HFFc6 (cell line): ENCODE results near the gene MKKS. TPM values are rescaled to one million over a fixed set of nuclear protein-coding genes. Genes with fewer than 3 reads are reported as not detected.

Source experiments
- DNase-seq: peaks from one replicate; pipeline ENCODE4 v3.0.0-alpha.2; 2018
- H3K27ac Mint-ChIP-seq: 2 replicates; pipeline ENCODE4 v1.8.0; 2020; ENCODE audit warnings: mild to moderate bottlenecking, mixed read lengths
- H3K27me3 Mint-ChIP-seq: 2 replicates; pipeline ENCODE4 v1.8.0; 2021; ENCODE audit warnings: mild to moderate bottlenecking, moderate library complexity, mixed read lengths; ENCODE audit not compliant: insufficient read depth
- H3K36me3 Mint-ChIP-seq: 2 replicates; pipeline ENCODE4 v1.8.0; 2021; ENCODE audit warnings: low read depth, mixed read lengths
- H3K4me1 Mint-ChIP-seq: 2 replicates; pipeline ENCODE4 v1.8.0; 2020; ENCODE audit warnings: low read depth, mixed read lengths
- H3K4me3 Mint-ChIP-seq: 2 replicates; pipeline ENCODE4 v1.8.0; 2020; ENCODE audit warnings: mild to moderate bottlenecking, moderate library complexity, mixed read lengths
- H3K9me3 Mint-ChIP-seq: 2 replicates; pipeline ENCODE4 v1.8.0; 2020; ENCODE audit warnings: mild to moderate bottlenecking, mixed read lengths
- total RNA-seq, 6 experiments: library from RNA; stranded (reverse); fragmentation: NEBNext Ultra II Directional; extraction: Animal tissue kit (Norgen Biotek cat#: 25700); gene quantifications; 2 replicates in 1 of 6; 3 replicates in 5 of 6; pipeline ENCODE4 v1.2.3, GENCODE V29; 2021
- TF ChIP-seq, protein P1 (sequence below): fragments of 200-600 bp; sonication (generic); IDR thresholded peaks from 2 replicates; pipeline ENCODE4 v1.5.0; 2021; ENCODE audit warnings: antibody characterized with exemption, mild to moderate bottlenecking

The MKKS gene
- total RNA-seq, 6 experiments from 2014 or later: 6.0 to 10.0 (median 8.0) TPM

DNA sequence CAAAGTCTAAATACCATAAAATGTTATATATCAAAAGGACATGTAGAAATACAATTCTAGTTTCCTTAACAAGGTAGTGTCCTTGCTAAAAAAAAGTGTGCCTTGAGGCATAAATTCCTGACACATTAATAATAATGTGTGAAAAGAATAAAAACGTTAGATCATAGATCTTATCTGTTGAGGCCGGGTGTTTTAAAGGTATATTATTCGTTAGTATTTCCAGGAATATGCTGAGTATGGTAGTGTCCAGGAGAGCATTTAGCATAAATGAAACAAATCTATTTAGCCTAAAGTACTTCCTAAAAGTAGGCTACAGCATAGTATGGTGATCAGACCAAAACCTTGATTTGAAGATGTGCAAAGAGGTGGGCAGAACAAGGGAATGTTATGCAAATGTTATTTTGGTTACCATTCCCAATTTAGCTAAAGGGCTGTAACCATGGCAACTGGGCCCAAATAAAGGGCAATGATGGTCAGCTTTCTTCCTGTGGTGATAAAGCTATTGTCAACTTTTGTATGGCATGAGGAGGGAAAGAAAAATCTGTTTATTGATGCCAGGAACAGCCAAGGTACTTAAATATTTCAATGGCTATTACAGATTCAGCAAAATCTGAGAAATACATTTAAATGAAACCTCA, 18.9 kb downstream of the MKKS start:
- TF ChIP-seq, protein P1, sequence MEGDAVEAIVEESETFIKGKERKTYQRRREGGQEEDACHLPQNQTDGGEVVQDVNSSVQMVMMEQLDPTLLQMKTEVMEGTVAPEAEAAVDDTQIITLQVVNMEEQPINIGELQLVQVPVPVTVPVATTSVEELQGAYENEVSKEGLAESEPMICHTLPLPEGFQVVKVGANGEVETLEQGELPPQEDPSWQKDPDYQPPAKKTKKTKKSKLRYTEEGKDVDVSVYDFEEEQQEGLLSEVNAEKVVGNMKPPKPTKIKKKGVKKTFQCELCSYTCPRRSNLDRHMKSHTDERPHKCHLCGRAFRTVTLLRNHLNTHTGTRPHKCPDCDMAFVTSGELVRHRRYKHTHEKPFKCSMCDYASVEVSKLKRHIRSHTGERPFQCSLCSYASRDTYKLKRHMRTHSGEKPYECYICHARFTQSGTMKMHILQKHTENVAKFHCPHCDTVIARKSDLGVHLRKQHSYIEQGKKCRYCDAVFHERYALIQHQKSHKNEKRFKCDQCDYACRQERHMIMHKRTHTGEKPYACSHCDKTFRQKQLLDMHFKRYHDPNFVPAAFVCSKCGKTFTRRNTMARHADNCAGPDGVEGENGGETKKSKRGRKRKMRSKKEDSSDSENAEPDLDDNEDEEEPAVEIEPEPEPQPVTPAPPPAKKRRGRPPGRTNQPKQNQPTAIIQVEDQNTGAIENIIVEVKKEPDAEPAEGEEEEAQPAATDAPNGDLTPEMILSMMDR: no peak
- DNase-seq: peak; percentile 28
- Mint-ChIP-seq H3K4me1 (peaks cover 25% of the 10 kb centered on the region), H3K9me3 (no peaks in the 10 kb centered on the region), H3K36me3 (peaks cover 8% of the 10 kb centered on the region), H3K4me3 (no peak overlapping the region; the same call in 1 of the 2 replicates), H3K27ac (peak overlapping the region; percentile 36), H3K27me3 (no peaks in the 10 kb centered on the region)

DNA sequence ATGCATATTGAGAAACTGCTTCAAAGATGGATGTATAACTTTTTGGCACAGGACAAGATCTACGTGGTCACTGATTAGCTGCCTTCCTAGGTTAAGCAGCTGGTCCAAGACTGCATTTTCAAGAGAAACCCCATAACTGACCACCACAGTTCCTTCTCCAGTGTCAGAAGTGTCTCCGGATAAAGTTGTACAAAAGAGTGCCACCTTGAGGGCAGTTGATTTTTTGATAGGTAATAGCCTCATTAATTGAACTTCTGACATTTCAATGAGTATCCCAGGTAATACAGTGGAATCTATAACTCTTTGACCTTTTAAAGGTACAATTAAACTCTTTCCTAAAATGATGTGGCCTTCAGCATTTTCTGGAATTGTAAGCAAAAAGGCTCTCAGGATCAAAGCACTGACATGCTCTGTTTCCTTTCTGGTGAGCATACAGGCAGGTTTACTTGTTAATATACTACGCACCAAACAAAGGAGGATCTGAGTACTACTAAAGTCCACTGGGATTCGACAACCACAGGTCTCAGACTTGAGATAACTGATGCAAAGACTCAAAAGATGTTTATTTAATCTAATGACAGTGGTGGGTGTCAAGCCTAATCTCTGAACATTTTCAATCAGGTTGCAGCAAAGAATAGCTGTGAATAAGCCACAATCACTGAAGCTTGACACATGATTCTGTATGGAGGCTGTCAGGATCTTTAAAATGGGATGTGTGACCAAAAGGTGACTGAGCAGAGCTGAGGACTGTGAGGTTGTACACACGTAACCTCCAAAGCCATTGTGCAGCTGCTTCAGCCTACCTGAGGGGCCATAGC, 21.2 kb downstream of the MKKS start:
- Mint-ChIP-seq H3K4me1 (peaks cover 16% of the 10 kb centered on the region), H3K9me3 (no peaks in the 10 kb centered on the region), H3K36me3 (peaks cover 5% of the 10 kb centered on the region), H3K27ac (no peak overlapping the region), H3K4me3 (no peak overlapping the region), H3K27me3 (no peaks in the 10 kb centered on the region)
- TF ChIP-seq, protein P1: peak; percentile 65
- no peak for DNase-seq

DNA sequence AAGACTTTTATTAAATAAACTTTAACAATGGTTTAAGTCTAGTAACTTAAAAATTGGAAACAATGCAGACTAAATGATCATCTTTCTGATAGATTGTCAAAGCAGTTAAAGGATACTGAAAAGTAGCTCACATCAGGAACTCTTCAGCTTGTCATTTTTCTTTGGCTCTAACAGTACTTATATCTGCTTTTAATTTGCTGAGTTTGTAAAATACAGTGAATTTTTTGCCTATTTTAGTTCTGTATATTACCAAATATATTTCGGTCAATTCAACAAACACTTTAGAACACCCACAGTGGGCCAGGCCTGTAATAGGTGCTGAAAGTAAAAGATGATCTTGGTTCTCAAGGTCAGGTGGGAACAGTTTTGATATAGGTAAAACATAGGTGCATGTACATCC, 22.3 kb downstream of the MKKS start:
- DNase-seq: no peak
- no peaks in the 10 kb centered on the region for H3K27me3 Mint-ChIP-seq
- H3K4me3 Mint-ChIP-seq: no peak overlapping the region
- H3K36me3 Mint-ChIP-seq: no peaks in the 10 kb centered on the region
- H3K27ac Mint-ChIP-seq: no peak overlapping the region
- H3K9me3 Mint-ChIP-seq: no peaks in the 10 kb centered on the region
- peaks cover 16% of the 10 kb centered on the region for H3K4me1 Mint-ChIP-seq
- TF ChIP-seq, protein P1: no peak

DNA sequence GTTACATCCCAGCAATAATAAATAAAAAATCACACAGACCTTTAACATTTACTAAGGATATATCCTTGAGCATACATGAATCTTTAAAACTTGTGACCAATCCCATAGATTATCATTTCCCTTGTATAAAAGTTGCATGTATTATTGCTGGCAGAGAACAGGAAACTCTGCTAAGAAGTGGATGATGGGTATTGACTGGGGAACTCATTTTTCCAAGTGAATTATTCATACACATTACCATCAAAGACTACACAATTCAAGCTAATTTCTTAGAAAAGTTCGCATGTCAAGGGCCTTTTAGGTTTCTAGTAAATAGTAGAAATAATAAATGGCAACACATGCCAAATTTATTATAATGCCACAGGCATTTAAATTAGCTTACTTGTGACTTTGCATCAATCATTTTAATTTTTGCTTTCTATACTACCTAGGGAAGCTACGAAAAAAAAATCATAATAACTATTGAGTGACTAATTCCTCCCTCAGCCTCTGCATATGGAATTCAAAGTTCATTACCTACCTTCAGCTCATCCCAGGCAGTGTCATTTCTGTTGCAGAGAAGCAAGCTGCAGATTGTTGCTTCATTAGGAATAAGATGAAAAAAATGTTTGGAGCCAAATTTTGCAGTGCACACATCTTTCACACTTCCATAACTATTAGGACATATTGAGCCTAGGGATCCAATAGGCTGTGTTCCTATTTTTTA, 25.8 kb downstream of the MKKS start:
- H3K27ac Mint-ChIP-seq: no peak overlapping the region
- no peaks in the 10 kb centered on the region for H3K4me1 Mint-ChIP-seq
- TF ChIP-seq, protein P1: no peak
- H3K9me3 Mint-ChIP-seq: no peaks in the 10 kb centered on the region
- no peaks in the 10 kb centered on the region for H3K36me3 Mint-ChIP-seq
- H3K27me3 Mint-ChIP-seq: no peaks in the 10 kb centered on the region
- DNase-seq: no peak
- no peak overlapping the region for H3K4me3 Mint-ChIP-seq

DNA sequence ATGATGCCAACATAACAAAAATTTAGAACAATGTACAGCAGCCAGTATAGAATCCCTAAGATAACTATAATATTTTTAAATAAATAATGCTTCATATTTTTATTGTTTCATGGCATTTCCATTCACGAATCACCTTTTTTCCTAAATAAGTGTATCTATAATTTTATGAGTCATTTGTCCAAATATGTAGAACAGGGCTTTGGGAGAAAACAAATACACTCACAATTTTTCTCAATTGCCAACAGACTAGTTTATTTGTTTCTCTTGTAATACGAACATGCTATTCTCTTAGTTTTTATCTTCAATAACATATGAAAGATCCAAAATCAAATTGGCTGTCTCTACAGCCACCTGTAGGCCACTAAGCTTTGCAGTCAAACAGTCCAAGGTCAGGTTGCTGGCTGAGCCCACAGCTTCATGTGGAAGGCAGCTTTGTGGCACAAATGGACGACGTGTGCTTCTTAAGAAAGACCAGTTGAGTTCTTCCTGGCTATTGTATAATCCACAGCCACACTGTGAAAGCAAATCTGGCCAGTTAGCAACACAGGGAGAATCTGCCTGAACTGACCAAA, 29.0 kb downstream of the MKKS start:
- H3K36me3 Mint-ChIP-seq: no peaks in the 10 kb centered on the region

More for the DNA sequence above, 29.0 kb downstream of the MKKS start:
- H3K4me3 Mint-ChIP-seq: no peak overlapping the region
- no peaks in the 10 kb centered on the region for H3K27me3 Mint-ChIP-seq
- H3K9me3 Mint-ChIP-seq: no peaks in the 10 kb centered on the region
- TF ChIP-seq, protein P1: no peak
- no peak for DNase-seq
- no peaks in the 10 kb centered on the region for H3K4me1 Mint-ChIP-seq
- H3K27ac Mint-ChIP-seq: no peak overlapping the region
